ENCODE data around the gene CAB39L. TPM values are rescaled to one million over a fixed set of nuclear protein-coding genes. Genes with fewer than 3 reads are reported as not detected.

CAB39L gene
- total RNA-seq, 1 donor from 2014 or later, result 13.3 TPM

GRCh38 chr13:49386664-49387063 is 57.2 kb downstream of the CAB39L start:
- DNase-seq (ENCODE audit: low spot score in 2 of 2, unreplicated experiment in 2 of 2), result no peak
- Mint-ChIP-seq H3K27ac (no peak overlapping the region), H3K27me3 (ENCODE audit: low read depth) (peaks cover 25% of the 10 kb centered on the region), H3K36me3 (peaks cover 23% of the 10 kb centered on the region), H3K4me3 (no peak overlapping the region), H3K4me1 (peaks cover 9% of the 10 kb centered on the region), H3K9me3 (peaks cover 27% of the 10 kb centered on the region)
- TF ChIP-seq CTCF (IDR thresholded peaks at IDR 0.05; ENCODE audit: unreplicated experiment), result no peak

- Mint-ChIP-seq H3K36me3 (peaks cover 13% of the 10 kb centered on the region), H3K4me3 (no peak overlapping the region), H3K9me3 (no peaks in the 10 kb centered on the region), H3K27me3 (ENCODE audit: low read depth) (peaks cover 37% of the 10 kb centered on the region), H3K4me1 (peaks cover 38% of the 10 kb centered on the region), H3K27ac (no peak overlapping the region)
- no peak for TF ChIP-seq CTCF (IDR thresholded peaks at IDR 0.05; ENCODE audit: unreplicated experiment)
- no peak for DNase-seq (ENCODE audit: low spot score in 2 of 2, unreplicated experiment in 2 of 2)
Measured at GRCh38 chr13:49376121-49376520, 67.7 kb downstream of the CAB39L start.

GRCh38 chr13:49374585-49375290 is 69.1 kb downstream of the CAB39L start:
- Mint-ChIP-seq H3K9me3 (no peaks in the 10 kb centered on the region), H3K27me3 (ENCODE audit: low read depth) (peaks cover 34% of the 10 kb centered on the region), H3K36me3 (peaks cover 8% of the 10 kb centered on the region), H3K27ac (peak overlapping the region; percentile 15), H3K4me1 (peaks cover 48% of the 10 kb centered on the region), H3K4me3 (no peak overlapping the region)
- no peak for DNase-seq (ENCODE audit: low spot score in 2 of 2, unreplicated experiment in 2 of 2)
- TF ChIP-seq CTCF (IDR thresholded peaks at IDR 0.05; ENCODE audit: unreplicated experiment), result no peak

GRCh38 chr13:49373716-49374115 is 70.1 kb downstream of the CAB39L start:
- Mint-ChIP-seq H3K4me3 (no peak overlapping the region), H3K27ac (peak overlapping the region; percentile 86), H3K36me3 (peaks cover 8% of the 10 kb centered on the region), H3K9me3 (no peaks in the 10 kb centered on the region), H3K4me1 (peaks cover 52% of the 10 kb centered on the region), H3K27me3 (ENCODE audit: low read depth) (peaks cover 40% of the 10 kb centered on the region)
- no peak for TF ChIP-seq CTCF (IDR thresholded peaks at IDR 0.05; ENCODE audit: unreplicated experiment)
- DNase-seq (ENCODE audit: low spot score in 2 of 2, unreplicated experiment in 2 of 2), result no peak

- peaks cover 50% of the 10 kb centered on the region for H3K27me3 Mint-ChIP-seq (ENCODE audit: low read depth)
- peak overlapping the region; percentile 89 for H3K27ac Mint-ChIP-seq
- no peak for DNase-seq (ENCODE audit: low spot score in 2 of 2, unreplicated experiment in 2 of 2)
- no peak overlapping the region for H3K4me3 Mint-ChIP-seq
- TF ChIP-seq CTCF (IDR thresholded peaks at IDR 0.05; ENCODE audit: unreplicated experiment), result no peak
- H3K4me1 Mint-ChIP-seq, result peaks cover 66% of the 10 kb centered on the region
- peaks cover 8% of the 10 kb centered on the region for H3K36me3 Mint-ChIP-seq
- H3K9me3 Mint-ChIP-seq, result no peaks in the 10 kb centered on the region
Measured at GRCh38 chr13:49371943-49372613, 71.8 kb downstream of the CAB39L start.
